ENCODE data around the gene RPLP2. TPM values are rescaled to one million over a fixed set of nuclear protein-coding genes. Genes with fewer than 3 reads are reported as not detected.

The RPLP2 gene
- polyA plus RNA-seq, 1 of the 3 experiments (the other 2 are of a cell fraction) = 799 TPM

DNA sequence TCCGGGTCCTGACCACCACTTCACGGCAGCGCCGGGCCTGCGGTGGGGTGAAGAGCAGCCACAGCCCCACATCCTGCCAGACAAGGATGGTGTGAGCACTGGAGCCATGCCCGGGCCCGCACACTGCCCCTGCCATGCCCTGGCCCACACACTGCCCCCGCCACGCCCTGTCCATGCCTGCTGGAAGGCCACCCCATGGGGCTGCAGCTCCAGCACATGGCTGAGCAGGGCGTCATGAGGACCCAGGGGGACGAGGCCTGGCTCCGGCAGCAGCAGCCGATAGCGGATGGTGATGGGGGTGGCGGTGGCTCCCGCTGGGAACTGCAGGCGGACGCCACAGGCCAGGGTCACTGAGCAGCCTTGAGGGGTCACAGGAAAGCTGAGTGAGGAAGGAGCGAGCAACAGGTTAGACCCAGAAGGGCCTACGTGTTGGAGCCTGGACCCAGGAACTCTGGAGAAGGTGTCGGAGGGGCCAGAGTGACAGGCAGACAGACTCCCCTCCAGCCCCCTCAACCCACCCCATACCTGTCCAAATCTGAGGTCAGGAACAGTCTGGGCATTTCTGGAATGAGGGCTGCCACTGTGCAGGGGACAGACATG, 7.6 kb upstream of the RPLP2 start:
- Histone ChIP-seq H2AFZ (ENCODE audit: low read depth) (no peak overlapping the region), H3F3A (replicated peaks; ENCODE audit: insufficient read depth) (peaks cover 14% of the 10 kb centered on the region), H3K27ac (ENCODE audit: low read depth in 2 of 2, low read length in 1 of 2) (no peak overlapping the region), H3K79me2 (ENCODE audit: insufficient read depth) (peaks cover 32% of the 10 kb centered on the region; the same call in 1 of the 2 replicates), H3K27me3 (ENCODE audit: insufficient read depth) (no peaks in the 10 kb centered on the region), H4K20me1 (ENCODE audit: insufficient read depth) (no peaks in the 10 kb centered on the region), H3K9me2 (no peaks in the 10 kb centered on the region), H3K9ac (no peak overlapping the region), H3K4me2 (no peak overlapping the region), H3K36me3 (replicated peaks in 1 of 2; ENCODE audit: control insufficient read depth in 1 of 2, insufficient read depth in 2 of 2, low read length in 1 of 2) (peaks cover 0 to 38% of the 10 kb centered on the region in 2 experiments), H3K4me1 (ENCODE audit: control insufficient read depth in 1 of 2, insufficient read depth in 2 of 2, low read depth in 1 of 2, low read length in 1 of 2) (peaks cover 6 to 18% of the 10 kb centered on the region in 2 experiments; a peak in 2 of 4 replicates), H3K4me3 (ENCODE audit: low read depth in 2 of 2, low read length in 1 of 2) (no peak overlapping the region), H3K9me3 (no peaks in the 10 kb centered on the region)
- ChIA-PET POLR2A (no interaction called here), CTCF (interaction anchor here (2.9 kb wide), 1 partner anchor 19 kb away, joined by 13 read pairs; no protein-coding TSS in a partner anchor)
- TF ChIP-seq NFIC (IDR thresholded peaks at IDR 0.05; ENCODE audit: borderline replicate concordance) (no peak), GATA2 (CRISPR knock-in tag; IDR thresholded peaks at IDR 0.05) (no peak), FOXM1 (IDR thresholded peaks at IDR 0.05; ENCODE audit: low read depth) (no peak), NRF1 (IDR thresholded peaks at IDR 0.05; ENCODE audit: low read depth, low read length) (no peak), FOXJ3 (CRISPR knock-in tag; IDR thresholded peaks at IDR 0.05) (no peak), MAX (IDR thresholded peaks at IDR 0.05; ENCODE audit: low read depth) (no peak), IRF3 (IDR thresholded peaks at IDR 0.05; ENCODE audit: low read depth, low read length) (no peak), EZH2phosphoT487 (IDR thresholded peaks at IDR 0.05; ENCODE audit: borderline replicate concordance, low read depth) (no peak), GABPA (IDR thresholded peaks at IDR 0.05; ENCODE audit: low read depth) (no peak), RAD21 (IDR thresholded peaks at IDR 0.05; ENCODE audit: low read length) (no peak), PBX3 (IDR thresholded peaks at IDR 0.05) (no peak), POLR2AphosphoS5 (IDR thresholded peaks at IDR 0.05; ENCODE audit: low read depth, low read length) (no peak)
- TF ChIP-seq, protein P1, sequence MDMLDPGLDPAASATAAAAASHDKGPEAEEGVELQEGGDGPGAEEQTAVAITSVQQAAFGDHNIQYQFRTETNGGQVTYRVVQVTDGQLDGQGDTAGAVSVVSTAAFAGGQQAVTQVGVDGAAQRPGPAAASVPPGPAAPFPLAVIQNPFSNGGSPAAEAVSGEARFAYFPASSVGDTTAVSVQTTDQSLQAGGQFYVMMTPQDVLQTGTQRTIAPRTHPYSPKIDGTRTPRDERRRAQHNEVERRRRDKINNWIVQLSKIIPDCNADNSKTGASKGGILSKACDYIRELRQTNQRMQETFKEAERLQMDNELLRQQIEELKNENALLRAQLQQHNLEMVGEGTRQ (IDR thresholded peaks at IDR 0.05; ENCODE audit: borderline replicate concordance, low read depth, low read length) = no peak
- TF ChIP-seq, protein P2, sequence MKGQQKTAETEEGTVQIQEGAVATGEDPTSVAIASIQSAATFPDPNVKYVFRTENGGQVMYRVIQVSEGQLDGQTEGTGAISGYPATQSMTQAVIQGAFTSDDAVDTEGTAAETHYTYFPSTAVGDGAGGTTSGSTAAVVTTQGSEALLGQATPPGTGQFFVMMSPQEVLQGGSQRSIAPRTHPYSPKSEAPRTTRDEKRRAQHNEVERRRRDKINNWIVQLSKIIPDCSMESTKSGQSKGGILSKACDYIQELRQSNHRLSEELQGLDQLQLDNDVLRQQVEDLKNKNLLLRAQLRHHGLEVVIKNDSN (IDR thresholded peaks at IDR 0.05; ENCODE audit: borderline replicate concordance, low read depth) = no peak
- WGBS (ENCODE audit: low lambda C conversion rate) = 97% methylated on average over 12 of the region's 21 CpGs
- no peak for DNase-seq
